K562 (cell line): ENCODE measurements around the gene PNKD. TPM values are rescaled to one million over a fixed set of nuclear protein-coding genes. Genes with fewer than 3 reads are reported as not detected.

Source experiments
- ATAC-seq: fragments of 200-7000 bp; cut with Tn5 transposase; 3 replicates; pipeline ENCODE4 v1.9.1; 2020; ENCODE audit warnings: moderate library complexity
- BruUV-seq: library from RNA; stranded (reverse); fragments of 400-500 nt; replicated peaks from 2 replicates; lab custom pipeline; 2021; lab: Mats Ljungman, UMichigan
- CTCF ChIA-PET: fragments of 300-600 bp; formaldehyde crosslinking; extraction: SDS; loops from one replicate; lab custom pipeline; 2021; ENCODE audit warnings: low intra/inter-chr PET ratio; lab: Yijun Ruan, JAX
- POLR2A ChIA-PET: fragments of 300-600, 350-650 bp; sonication (Branson Sonifier 250); formaldehyde crosslinking; extraction: SDS; loops from one replicate; lab custom pipeline; 2021; ENCODE audit warnings: antibody characterized with exemption, inconsistent platforms; lab: Yijun Ruan, JAX
- DNase-seq, 4 experiments: peaks; one replicate each; pipeline versions ENCODE4 v3.0.0 to v3.0.0-alpha.2; 2011 to 2018; ENCODE audit warnings: low spot score in 3 of 4, mixed read lengths in 3 of 4; ENCODE audit errors: extremely low read depth in 1 of 4
- FAIRE-seq: peaks from 2 replicates; lab custom pipeline; 2011; peaks lifted over from hg19 to GRCh38; lab: Jason Lieb, UNC
- H2AFZ ChIP-seq: 2 replicates; pipeline ENCODE4 v1.6.0; 2011; ENCODE audit warnings: low read depth, low read length, control low read depth, inconsistent platforms
- H3K27ac ChIP-seq: fragments of 200-600 bp; 3 replicates; pipeline ENCODE4 v1.8.0; 2011; ENCODE audit warnings: low read depth, mild to moderate bottlenecking, control low read depth, inconsistent platforms, low read length, moderate library complexity, mixed read lengths; ENCODE audit errors: extremely low read depth
- H3K27me3 ChIP-seq, 2 experiments: fragments of 300-600 bp in 1 of 2; 2 replicates in 1 of 2; 3 replicates in 1 of 2; pipeline versions ENCODE4 v1.6.0 to v1.8.0; 2011; ENCODE audit warnings: inconsistent platforms in 2 of 2, low read length in 2 of 2, mild to moderate bottlenecking in 1 of 2, mixed read lengths in 1 of 2, moderate library complexity in 1 of 2; ENCODE audit not compliant: control insufficient read depth in 2 of 2, insufficient read depth in 2 of 2
- H3K36me3 ChIP-seq: fragments of 300-600 bp; 3 replicates; pipeline ENCODE4 v1.8.0; 2011; ENCODE audit warnings: mild to moderate bottlenecking, low read length, inconsistent platforms; ENCODE audit not compliant: control insufficient read depth, insufficient read depth
- H3K4me1 ChIP-seq, 2 experiments: fragments of 200-600 bp in 1 of 2; replicated peaks in 1 of 2; 2 replicates in 1 of 2; 3 replicates in 1 of 2; pipeline versions ENCODE4 v1.5.1 to v1.8.0; 2011; ENCODE audit warnings: inconsistent platforms in 2 of 2, low read length in 2 of 2, mild to moderate bottlenecking in 1 of 2, mixed read lengths in 1 of 2, moderate library complexity in 1 of 2; ENCODE audit not compliant: control insufficient read depth in 2 of 2, insufficient read depth in 2 of 2
- H3K4me2 ChIP-seq: 2 replicates; pipeline ENCODE4 v1.6.1; 2011; ENCODE audit warnings: low read length, control low read depth, inconsistent platforms, mixed read lengths; ENCODE audit not compliant: insufficient read depth
- H3K4me3 ChIP-seq: fragments of 200-600 bp; sonication (generic), shearing (Covaris generic); 2 replicates; pipeline ENCODE4 v1.5.1; 2016; ENCODE audit warnings: control low read depth, inconsistent platforms
- H3K79me2 ChIP-seq: fragments of 200-600 bp; 3 replicates; pipeline ENCODE4 v1.8.0; 2011; ENCODE audit warnings: low read length, inconsistent platforms; ENCODE audit not compliant: control insufficient read depth, insufficient read depth
- H3K9ac ChIP-seq, 2 experiments: 2 replicates each; pipeline versions ENCODE4 v1.6.0 to v1.6.1; 2011; ENCODE audit warnings: low read depth in 2 of 2, low read length in 2 of 2, control low read depth in 1 of 2, inconsistent platforms in 1 of 2, mild to moderate bottlenecking in 1 of 2, mixed read lengths in 1 of 2; ENCODE audit not compliant: insufficient read depth in 1 of 2
- H3K9me1 ChIP-seq: one replicate; pipeline ENCODE4 v1.6.0; 2011; ENCODE audit warnings: inconsistent platforms, mild to moderate bottlenecking, low read length, moderate library complexity; ENCODE audit not compliant: control insufficient read depth, insufficient read depth
- H3K9me3 ChIP-seq: replicated peaks from 2 replicates; pipeline ENCODE4 v1.5.1; 2011; ENCODE audit warnings: low read depth, low read length, inconsistent platforms; ENCODE audit not compliant: control insufficient read depth, insufficient read depth
- H4K20me1 ChIP-seq: replicated peaks from 2 replicates; pipeline ENCODE4 v1.6.1; 2011; ENCODE audit warnings: low read length, inconsistent platforms, mixed read lengths; ENCODE audit not compliant: control insufficient read depth, insufficient read depth
- ATF3 ChIP-seq, 2 experiments: fragments of 450-650 bp in 1 of 2; sonication (generic) in 1 of 2; formaldehyde crosslinking in 1 of 2; IDR thresholded peaks in 1 of 2; conservative IDR thresholded peaks in 1 of 2; 2 replicates each; pipeline versions ENCODE4 v1.6.1 to v1.8.1; 2016 to 2023; ENCODE audit warnings: mild to moderate bottlenecking in 2 of 2, moderate library complexity in 2 of 2, inconsistent platforms in 1 of 2, missing genetic modification reagents in 1 of 2
- CTCF ChIP-seq, 3 experiments: IDR thresholded peaks in 2 of 3; conservative IDR thresholded peaks in 1 of 3; 2 replicates each; pipeline ENCODE4 v1.5.1; 2011 to 2012; ENCODE audit warnings: low read length in 3 of 3, mild to moderate bottlenecking in 3 of 3, control low read depth in 2 of 3, improper control_type of control experiment in 1 of 3, inconsistent platforms in 1 of 3, low read depth in 1 of 3, mixed read lengths in 1 of 3, moderate library complexity in 1 of 3; ENCODE audit not compliant: insufficient read depth in 2 of 3
- HLTF ChIP-seq: fragments of 450-650 bp; IDR thresholded peaks from 2 replicates; pipeline ENCODE4 v1.6.1; 2016
- RNF2 ChIP-seq: sonication (generic); IDR thresholded peaks from 2 replicates; pipeline ENCODE4 v1.6.1; 2016
- WGBS: fragments of 100-300 bp; shearing (Covaris generic); methylation state at CpG from one replicate; pipeline ENCODE4 v1.1.6; 2016; ENCODE audit warnings: low coverage, mixed read lengths; ENCODE audit not compliant: insufficient coverage; ENCODE audit errors: missing lambda C conversion rate; 5-methylcytosine and 5-hydroxymethylcytosine counted together
- in situ Hi-C: fragments of 300-500 bp; cut with MboI; formaldehyde crosslinking; loops from 4 replicates; pipeline ENCODE4 v1.15.0; 2018; ENCODE audit warnings: inconsistent platforms, mixed read lengths
- intact Hi-C: fragments of 100-400 bp; cut with micrococcal nuclease; formaldehyde crosslinking; loops from 2 replicates; pipeline ENCODE4 v1.14.2; 2022
- polyA plus RNA-seq, 8 experiments: library from polyadenylated mRNA; depleted of rRNA in 4 of 8; stranded (reverse) in 5 of 8; unstranded in 3 of 8; fragments of >200 nt; fragmentation: Nextera tagmentation in 2 of 8; fragmentation: Illumina TruSeq in 1 of 8; extraction: Ambion mirVana in 2 of 8; extraction: Trizol in 1 of 8; gene quantifications; 2 replicates each; pipeline versions ENCODE4 v1.2.1 to v1.2.3, GENCODE V29; 2011 to 2014; ENCODE audit warnings: inconsistent platforms in 1 of 8, missing spikeins in 1 of 8
- total RNA-seq, 7 experiments: library from RNA; depleted of rRNA in 6 of 7; stranded (reverse); fragments of >200 nt in 6 of 7; fragmentation: Illumina TruSeq in 2 of 7; extraction: Trizol in 2 of 7; gene quantifications; 2 replicates each; pipeline versions ENCODE4 v1.2.1 to v1.2.3, GENCODE V29; 2011 to 2021; ENCODE audit warnings: low replicate concordance in 1 of 7
- TF ChIP-seq, protein P1 (sequence below): IDR thresholded peaks from 3 replicates; pipeline ENCODE4 v1.6.1; 2011; ENCODE audit warnings: borderline replicate concordance, mild to moderate bottlenecking, moderate library complexity; ENCODE audit not compliant: insufficient read length; ENCODE audit errors: extremely low read depth

PNKD gene
- total and polyA plus RNA-seq, 9 of the 15 experiments (the other 6 are each of a cell fraction or from before 2014, with no cell fraction given) = 26.0 to 105 (median 60.1) TPM

GRCh38 chr2:218263817-218264641 lies 6.3 kb upstream of the PNKD start:
- 73% methylated on average over 10 of the region's 17 CpGs for WGBS
- TF ChIP-seq ATF3 (IDR thresholded peaks at IDR 0.05) (no peak), ATF3 (CRISPR knock-in tag; conservative IDR thresholded peaks at IDR 0.05) (no peak), HLTF (no peak), CTCF (IDR thresholded peaks at IDR 0.05 in 2 of 3, conservative IDR thresholded peaks at IDR 0.05 in 1 of 3; ENCODE audit: insufficient read depth in 2 of 3, low read depth in 1 of 3, low read length in 3 of 3) (peak in 1 of 3 experiments; percentile 3; a peak in 1 of 6 replicates), RNF2 (no peak)
- TF ChIP-seq, protein P1, sequence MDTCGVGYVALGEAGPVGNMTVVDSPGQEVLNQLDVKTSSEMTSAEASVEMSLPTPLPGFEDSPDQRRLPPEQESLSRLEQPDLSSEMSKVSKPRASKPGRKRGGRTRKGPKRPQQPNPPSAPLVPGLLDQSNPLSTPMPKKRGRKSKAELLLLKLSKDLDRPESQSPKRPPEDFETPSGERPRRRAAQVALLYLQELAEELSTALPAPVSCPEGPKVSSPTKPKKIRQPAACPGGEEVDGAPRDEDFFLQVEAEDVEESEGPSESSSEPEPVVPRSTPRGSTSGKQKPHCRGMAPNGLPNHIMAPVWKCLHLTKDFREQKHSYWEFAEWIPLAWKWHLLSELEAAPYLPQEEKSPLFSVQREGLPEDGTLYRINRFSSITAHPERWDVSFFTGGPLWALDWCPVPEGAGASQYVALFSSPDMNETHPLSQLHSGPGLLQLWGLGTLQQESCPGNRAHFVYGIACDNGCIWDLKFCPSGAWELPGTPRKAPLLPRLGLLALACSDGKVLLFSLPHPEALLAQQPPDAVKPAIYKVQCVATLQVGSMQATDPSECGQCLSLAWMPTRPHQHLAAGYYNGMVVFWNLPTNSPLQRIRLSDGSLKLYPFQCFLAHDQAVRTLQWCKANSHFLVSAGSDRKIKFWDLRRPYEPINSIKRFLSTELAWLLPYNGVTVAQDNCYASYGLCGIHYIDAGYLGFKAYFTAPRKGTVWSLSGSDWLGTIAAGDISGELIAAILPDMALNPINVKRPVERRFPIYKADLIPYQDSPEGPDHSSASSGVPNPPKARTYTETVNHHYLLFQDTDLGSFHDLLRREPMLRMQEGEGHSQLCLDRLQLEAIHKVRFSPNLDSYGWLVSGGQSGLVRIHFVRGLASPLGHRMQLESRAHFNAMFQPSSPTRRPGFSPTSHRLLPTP = no peak
- Histone ChIP-seq H3K9me1 (no peaks in the 10 kb centered on the region), H2AFZ (no peak overlapping the region), H3K9me3 (no peaks in the 10 kb centered on the region), H3K9ac (no peak overlapping the region; a peak in 1 of 4 replicates), H4K20me1 (no peaks in the 10 kb centered on the region), H3K4me3 (no peak overlapping the region), H3K36me3 (peaks cover 39% of the 10 kb centered on the region; the same call in 2 of the 3 replicates), H3K27me3 (no peaks in the 10 kb centered on the region), H3K27ac (no peak overlapping the region), H3K4me2 (no peak overlapping the region), H3K4me1 (peaks cover 2 to 13% of the 10 kb centered on the region in 2 experiments; a peak in 3 of 5 replicates), H3K79me2 (peaks cover 2% of the 10 kb centered on the region)
- no peak for DNase-seq
- ChIA-PET CTCF (no interaction called here), POLR2A (interaction anchor here (0.9 kb wide), 1 partner anchor 12 kb away, joined by 3 read pairs; no protein-coding TSS in a partner anchor)
- ATAC-seq = no peak
- in situ Hi-C loops = no loop called here
- intact Hi-C loops = no loop called here
- BruUV-seq = TSS peak; percentile 22
- FAIRE-seq = no peak
